Psoas muscle (tissue), 8 donors: ENCODE measurements around the gene ST6GALNAC2. TPM values are rescaled to one million over a fixed set of nuclear protein-coding genes. Genes with fewer than 3 reads are reported as not detected.

Experiments used
- ATAC-seq, 4 donors: fragments of 200-7000 bp; cut with Tn5 transposase; one replicate each; pipeline ENCODE4 v1.9.1; 2020; ENCODE audit warnings: moderate library complexity in 3 of 4, mild to moderate bottlenecking in 2 of 4
- DNase-seq, 2 donors: peaks; one replicate each; pipeline ENCODE4 v3.0.0-alpha.2; 2020
- H3K27ac ChIP-seq: fragments of 200-600 bp; one replicate; pipeline ENCODE4 v1.8.0; 2022
- H3K27me3 ChIP-seq, 3 donors: fragments of 200-600 bp in 1 of 3; one replicate each; pipeline versions ENCODE4 v1.6.1 to v1.8.0; 2013 to 2022; ENCODE audit warnings: low read length in 2 of 3, mild to moderate bottlenecking in 2 of 3, moderate library complexity in 1 of 3; ENCODE audit not compliant: insufficient read depth in 3 of 3
- H3K36me3 ChIP-seq, 2 donors: fragments of 200-600 bp in 1 of 2; one replicate each; pipeline versions ENCODE4 v1.6.1 to v1.8.0; 2013 to 2022; ENCODE audit warnings: low read depth in 1 of 2, mild to moderate bottlenecking in 1 of 2, moderate library complexity in 1 of 2; ENCODE audit not compliant: insufficient read depth in 1 of 2
- H3K4me1 ChIP-seq: fragments of 200-600 bp; one replicate; pipeline ENCODE4 v1.8.0; 2022
- H3K4me3 ChIP-seq: fragments of 200-600 bp; one replicate; pipeline ENCODE4 v1.8.0; 2022; ENCODE audit warnings: mild to moderate bottlenecking
- H3K9me3 ChIP-seq: fragments of 200-600 bp; one replicate; pipeline ENCODE4 v1.8.0; 2022
- CTCF ChIP-seq: fragments of 200-600 bp; IDR thresholded peaks from one replicate; pipeline ENCODE4 v1.8.0; 2022; ENCODE audit warnings: antibody characterized with exemption
- WGBS, 3 donors: extraction: QIAGEN DNeasy Blood & Tissue Kit; methylation state at CpG; one replicate each; pipeline versions ENCODE4 v1.1.6 to v1.1.7; 2013; 5-methylcytosine and 5-hydroxymethylcytosine counted together
- intact Hi-C, 2 donors: fragments of 100-400 bp; cut with DNase I; formaldehyde crosslinking; loops; one replicate each; pipeline versions ENCODE4 v1.11.0 to v1.14.2; 2022
- polyA plus RNA-seq, 3 donors: library from polyadenylated mRNA; stranded (reverse); fragments of 200-250 nt; gene quantifications; one replicate each; pipeline ENCODE4 v1.2.3, GENCODE V29; 2013
- total RNA-seq, 4 donors: library from RNA; stranded (reverse); fragmentation: NEBNext Ultra II Directional in 2 of 4; extraction: Animal tissue kit (Norgen Biotek cat#: 25700) in 2 of 4; gene quantifications; one replicate each; pipeline versions ENCODE4 v1.2.1 to v1.2.4, GENCODE V29; 2021 to 2023
- donor health status: healthy with polysubstance abuse.
- donor health status: DM: no; HTN: no; CAD: no; lungs with moderate emphysema.
- donor health status: Bipolar disorder and iron deficiency.
- donor health status: healthy.
- donor health status: DM: yes; HTN: yes; CAD: no.
- donor health status: DM: no; HTN: no; CAD: no.
- donor health status: DM: no; HTN: no; CAD: no.
- donor health status: DM: yes; HTN: yes; CAD: no.

Gene ST6GALNAC2
- total and polyA plus RNA-seq, 7 donors, result 1.2 to 17.8 (median 8.7) TPM

DNA sequence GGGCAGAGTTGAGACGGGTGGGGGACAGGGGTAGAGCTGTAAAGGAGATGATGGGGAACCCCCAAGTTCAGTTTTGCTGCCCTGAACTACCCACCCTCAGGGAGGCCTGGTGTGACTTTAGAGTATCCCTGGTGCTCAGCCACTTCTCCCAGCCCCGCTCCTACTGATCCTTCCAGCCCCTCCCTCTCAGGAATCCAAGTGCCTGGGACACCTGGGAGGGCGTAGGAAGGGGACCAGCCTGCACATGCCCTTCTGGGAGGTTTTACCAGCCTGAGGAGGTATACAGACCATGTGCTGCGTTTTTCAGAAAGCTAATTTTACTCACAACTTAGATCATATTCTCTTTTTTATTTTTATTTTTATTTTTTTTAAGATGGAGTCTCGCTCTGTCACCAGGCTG, 4.1 kb downstream of the ST6GALNAC2 start:
- H3K4me3 ChIP-seq, result no peak overlapping the region
- no peaks in the 10 kb centered on the region for H3K36me3 ChIP-seq
- intact Hi-C loops, result no loop called here
- peaks cover 11% of the 10 kb centered on the region for H3K4me1 ChIP-seq
- no peaks in the 10 kb centered on the region for H3K9me3 ChIP-seq
- no peak for DNase-seq
- TF ChIP-seq CTCF, result no peak
- peak overlapping the region; percentile 16 for H3K27ac ChIP-seq
- ATAC-seq, result no peak
- WGBS, 3 donors, result 89 to 91% (median 90%) methylated on average over 5 of the region's 5 CpGs
- peaks cover 0 to 3% (median 0%) of the 10 kb centered on the region in 3 donors for H3K27me3 ChIP-seq

- Histone ChIP-seq H3K4me1 (peaks cover 11% of the 10 kb centered on the region), H3K9me3 (no peaks in the 10 kb centered on the region), H3K36me3 (no peaks in the 10 kb centered on the region), H3K4me3 (no peak overlapping the region), H3K27ac (no peak overlapping the region), H3K27me3 (no peaks in the 10 kb centered on the region)
- no peak for ATAC-seq
- 93 to 100% (median 97%) methylated on average over 2 of the region's 2 CpGs for WGBS, 3 donors
- no peak for DNase-seq
- intact Hi-C loops, result no loop called here
- TF ChIP-seq CTCF, result no peak
Observed at GRCh38 chr17:76579281-76579680, 6.4 kb downstream of the ST6GALNAC2 start.

- DNase-seq, result no peak
Observed at GRCh38 chr17:76578376-76578775, 7.3 kb downstream of the ST6GALNAC2 start.

DNA sequence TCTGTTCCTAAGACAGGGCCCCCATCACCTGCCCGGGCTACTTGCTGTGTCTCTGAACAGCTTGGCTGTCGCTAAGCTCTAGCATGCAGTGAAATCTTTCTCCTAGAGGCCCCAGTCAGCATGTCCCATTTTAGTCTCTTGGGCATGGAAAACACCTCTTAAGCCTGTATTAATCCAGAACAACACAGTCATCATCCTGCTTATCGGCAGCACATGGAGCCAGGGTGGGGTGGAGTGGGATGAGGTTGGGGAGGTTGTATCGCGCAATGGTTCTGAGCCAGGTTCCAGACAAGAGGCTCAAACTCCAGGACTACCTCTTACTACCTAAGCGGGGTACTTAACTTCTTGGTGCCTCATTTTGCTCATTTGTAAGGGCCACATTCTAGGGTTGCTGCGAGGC, 7.8 kb downstream of the ST6GALNAC2 start:
- intact Hi-C loops, result no loop called here
- H3K4me1 ChIP-seq, result peaks cover 11% of the 10 kb centered on the region
- no peaks in the 10 kb centered on the region for H3K27me3 ChIP-seq
- no peaks in the 10 kb centered on the region for H3K9me3 ChIP-seq
- no peak overlapping the region for H3K4me3 ChIP-seq
- no peak for ATAC-seq
- no peak for DNase-seq
- TF ChIP-seq CTCF, result no peak
- no peaks in the 10 kb centered on the region for H3K36me3 ChIP-seq
- 90 to 92% (median 91%) methylated on average over 7 of the region's 7 CpGs for WGBS, 3 donors
- no peak overlapping the region for H3K27ac ChIP-seq

More at GRCh38 chr17:76578376-76578775, 7.3 kb downstream of the ST6GALNAC2 start:
- Histone ChIP-seq H3K9me3 (no peaks in the 10 kb centered on the region), H3K27me3 (no peaks in the 10 kb centered on the region), H3K36me3 (no peaks in the 10 kb centered on the region), H3K27ac (no peak overlapping the region), H3K4me1 (peaks cover 11% of the 10 kb centered on the region), H3K4me3 (no peak overlapping the region)
- no peak for TF ChIP-seq CTCF
- no peak for ATAC-seq
- 74 to 81% (median 77%) methylated on average over 5 of the region's 5 CpGs for WGBS, 3 donors
- intact Hi-C loops, result no loop called here

GRCh38 chr17:76576189-76576588, 9.5 kb downstream of the ST6GALNAC2 start:
- Histone ChIP-seq H3K36me3 (no peaks in the 10 kb centered on the region), H3K27ac (no peak overlapping the region), H3K4me1 (peaks cover 8% of the 10 kb centered on the region), H3K4me3 (no peak overlapping the region), H3K9me3 (no peaks in the 10 kb centered on the region), H3K27me3 (no peaks in the 10 kb centered on the region)
- intact Hi-C loops, result no loop called here
- 86 to 92% (median 90%) methylated on average over 9 of the region's 9 CpGs for WGBS, 3 donors
- DNase-seq, result no peak
- TF ChIP-seq CTCF, result no peak
- ATAC-seq, result no peak
